SJCRH30 (cell line): ENCODE data around the gene KLHL26. TPM values are rescaled to one million over a fixed set of nuclear protein-coding genes. Genes with fewer than 3 reads are reported as not detected.

Experiments
- DNase-seq, 2 experiments: peaks; one replicate each; pipeline ENCODE4 v3.0.0-alpha.2; 2015 to 2020
- H3K27ac ChIP-seq: fragments of 250-450 bp; sonication (Bioruptor Pico); 2 replicates; pipeline ENCODE4 v1.5.1; 2020; ENCODE audit warnings: mild to moderate bottlenecking, moderate library complexity
- H3K27me3 ChIP-seq: fragments of 250-450 bp; sonication (Bioruptor Pico); 2 replicates; pipeline ENCODE4 v1.5.1; 2020; ENCODE audit warnings: mild to moderate bottlenecking, moderate library complexity
- H3K36me3 ChIP-seq: fragments of 250-450 bp; sonication (Bioruptor Pico); 2 replicates; pipeline ENCODE4 v1.5.1; 2020; ENCODE audit warnings: mild to moderate bottlenecking, moderate library complexity
- H3K4me1 ChIP-seq: fragments of 250-450 bp; sonication (Bioruptor Pico); 2 replicates; pipeline ENCODE4 v1.5.1; 2020; ENCODE audit warnings: mild to moderate bottlenecking, moderate library complexity
- H3K4me3 ChIP-seq: fragments of 250-450 bp; sonication (Bioruptor Pico); 2 replicates; pipeline ENCODE4 v1.5.1; 2020; ENCODE audit warnings: mild to moderate bottlenecking, moderate library complexity
- H3K9me3 ChIP-seq: fragments of 250-450 bp; sonication (Bioruptor Pico); replicated peaks from 2 replicates; pipeline ENCODE4 v1.5.1; 2020; ENCODE audit warnings: mild to moderate bottlenecking, moderate library complexity
- total RNA-seq: library from RNA; depleted of rRNA; stranded (reverse); fragments of >200 nt; shearing (Covaris generic); gene quantifications from 2 replicates; pipeline ENCODE4 v1.2.3, GENCODE V29; 2014

The KLHL26 gene
- total RNA-seq, 1 experiment from 2014 or later, result 0.87 TPM

DNA sequence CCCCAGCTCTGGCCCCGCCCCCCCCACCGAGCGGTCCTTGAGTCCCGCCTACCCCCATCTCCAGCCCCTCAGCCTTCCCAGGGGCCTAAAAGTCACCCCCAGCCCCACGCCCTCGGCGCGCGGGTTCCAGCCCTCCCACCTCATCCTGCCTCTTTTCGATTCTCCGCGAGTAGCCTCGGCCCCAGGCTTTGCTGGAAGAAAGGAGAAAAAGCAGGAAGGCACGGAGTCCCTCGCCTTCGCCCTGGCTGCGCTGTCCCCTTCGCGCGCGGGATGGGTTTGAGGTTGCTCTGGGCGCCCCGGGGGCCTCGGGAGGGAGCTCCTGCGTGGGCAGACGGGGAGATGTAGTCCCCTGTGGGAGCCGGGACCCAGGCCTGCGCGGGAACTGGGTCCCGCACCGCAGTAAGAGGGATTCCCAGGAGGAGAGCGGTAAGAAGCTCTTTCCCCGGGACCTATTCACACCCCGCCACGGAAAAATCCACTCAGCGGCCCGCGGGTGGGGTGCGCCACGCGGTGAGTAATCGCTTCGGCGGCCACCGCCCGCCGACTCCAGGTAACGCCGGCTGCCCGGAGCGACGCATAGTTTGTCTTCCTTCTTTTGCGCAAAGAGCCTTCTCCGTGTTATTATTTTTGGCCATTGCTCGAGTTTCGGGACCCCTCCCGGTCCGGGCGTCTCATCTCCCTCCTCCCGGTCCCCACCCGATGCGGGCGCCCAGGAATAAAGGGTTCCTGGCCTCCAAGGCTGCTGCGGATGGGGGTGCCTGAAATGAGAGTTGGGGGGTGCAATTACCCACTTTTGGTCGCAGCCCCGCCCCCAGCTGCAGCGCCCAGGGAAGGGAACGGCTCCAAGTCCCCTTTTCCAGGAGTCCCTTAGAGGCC, 29.4 kb upstream of the KLHL26 start:
- Histone ChIP-seq H3K4me3 (no peak overlapping the region), H3K36me3 (no peaks in the 10 kb centered on the region), H3K27ac (no peak overlapping the region), H3K9me3 (no peaks in the 10 kb centered on the region), H3K4me1 (peaks cover 30% of the 10 kb centered on the region), H3K27me3 (peaks cover 62% of the 10 kb centered on the region)
- no peak for DNase-seq

DNA sequence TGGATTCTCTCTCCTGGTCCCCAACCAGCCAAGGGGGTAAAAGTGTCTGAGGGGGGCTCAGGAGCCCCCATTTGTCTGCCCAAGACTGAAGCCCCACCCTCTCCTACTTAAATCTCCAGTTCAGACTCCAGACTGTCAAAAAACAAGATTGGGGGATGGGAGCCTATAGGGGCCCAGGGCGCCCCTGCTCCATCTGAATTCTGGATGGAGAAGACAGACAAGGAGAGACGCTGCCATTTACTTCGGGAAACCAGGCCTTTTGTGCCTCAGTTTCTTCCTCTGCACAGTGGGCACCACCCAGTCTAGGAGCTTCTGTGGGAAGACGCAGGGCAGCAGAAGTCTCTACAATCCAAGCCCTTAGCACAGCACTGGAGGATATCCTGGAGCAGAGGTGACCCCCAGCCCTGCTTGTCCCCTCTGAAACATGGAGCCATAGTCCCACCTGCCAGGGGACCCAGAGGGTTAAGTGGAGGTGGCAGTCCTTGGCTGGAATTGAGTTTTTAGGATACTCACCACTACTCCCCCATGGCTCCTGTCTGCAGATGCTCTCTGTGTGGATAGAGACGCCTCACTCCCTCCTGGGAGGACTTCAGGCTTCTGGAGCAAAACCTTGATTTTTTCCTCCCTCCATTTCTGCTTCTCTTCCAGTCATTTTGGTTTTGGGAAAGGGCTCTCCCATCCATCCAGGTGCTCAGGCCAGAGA, 28.6 kb upstream of the KLHL26 start:
- no peak for DNase-seq
- no peak overlapping the region for H3K4me3 ChIP-seq
- H3K36me3 ChIP-seq, result no peaks in the 10 kb centered on the region
- H3K27ac ChIP-seq, result no peak overlapping the region
- H3K4me1 ChIP-seq, result peaks cover 28% of the 10 kb centered on the region
- peaks cover 65% of the 10 kb centered on the region for H3K27me3 ChIP-seq
- no peaks in the 10 kb centered on the region for H3K9me3 ChIP-seq

DNA sequence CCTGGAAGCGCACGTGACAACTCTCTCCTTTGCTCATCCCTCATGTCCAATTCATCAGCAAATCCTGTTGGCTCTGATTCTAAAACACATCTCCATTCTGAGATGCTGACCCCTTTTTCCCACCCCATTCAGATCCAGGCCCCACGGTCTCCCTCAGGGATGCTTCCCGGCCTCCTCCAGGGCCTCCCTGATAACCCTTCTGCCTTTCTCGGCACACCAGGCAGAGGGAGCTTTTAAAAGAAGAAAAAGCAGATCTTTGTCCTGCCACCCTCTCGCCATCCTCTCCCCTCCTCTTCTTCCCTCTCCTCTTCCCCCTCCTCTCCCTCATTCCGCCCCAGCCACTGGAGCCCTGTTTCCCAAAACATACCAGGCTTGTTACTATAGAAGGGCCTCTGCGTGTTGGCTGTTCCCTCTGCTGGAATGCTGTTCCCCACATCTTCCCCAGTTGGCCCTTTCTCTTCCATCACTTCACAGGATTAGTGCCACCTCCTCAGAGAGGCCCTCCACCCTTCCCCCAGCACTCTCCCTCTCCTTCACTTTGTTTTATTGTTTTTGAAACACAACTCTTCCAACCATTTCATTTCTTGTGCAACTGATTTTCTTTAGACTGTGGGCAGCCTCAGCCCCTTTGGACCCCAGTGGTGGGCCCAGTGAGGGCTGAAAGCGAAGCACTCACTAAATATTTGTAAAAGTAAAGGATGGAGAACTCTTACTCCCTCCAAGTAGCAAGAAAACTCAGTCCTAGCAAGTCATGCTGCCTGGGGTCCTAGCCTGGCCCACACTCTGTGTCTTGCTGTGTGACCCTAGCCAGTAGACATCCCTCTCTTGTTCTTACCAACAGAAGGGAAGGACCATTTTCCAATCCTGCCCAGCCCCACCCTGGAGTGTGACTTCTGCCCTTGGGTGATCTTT, 27.8 kb upstream of the KLHL26 start:
- no peaks in the 10 kb centered on the region for H3K36me3 ChIP-seq
- peaks cover 27% of the 10 kb centered on the region for H3K4me1 ChIP-seq
- H3K27me3 ChIP-seq, result peaks cover 72% of the 10 kb centered on the region
- no peak for DNase-seq
- H3K9me3 ChIP-seq, result no peaks in the 10 kb centered on the region
- no peak overlapping the region for H3K27ac ChIP-seq
- H3K4me3 ChIP-seq, result no peak overlapping the region

DNA sequence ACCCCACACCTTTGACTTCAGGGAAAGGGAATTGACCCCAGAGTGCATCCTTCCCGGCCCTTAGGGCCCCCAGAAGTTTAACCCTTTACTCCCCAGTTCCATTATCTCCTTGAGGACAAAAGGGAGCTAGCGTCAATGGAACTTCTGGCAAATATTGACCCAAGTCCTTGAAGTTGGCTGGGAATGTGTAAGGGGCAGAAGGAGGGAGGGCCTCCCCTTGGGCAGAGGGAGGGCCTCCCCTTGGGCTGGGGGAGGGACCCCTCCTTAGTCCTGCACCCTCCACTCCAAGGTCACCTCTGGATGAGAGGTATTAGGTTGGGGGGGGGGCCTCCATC, 27.1 kb upstream of the KLHL26 start:
- no peak for DNase-seq
- Histone ChIP-seq H3K27ac (no peak overlapping the region), H3K36me3 (no peaks in the 10 kb centered on the region), H3K4me1 (peaks cover 22% of the 10 kb centered on the region), H3K27me3 (peaks cover 78% of the 10 kb centered on the region), H3K9me3 (no peaks in the 10 kb centered on the region), H3K4me3 (no peak overlapping the region)

DNA sequence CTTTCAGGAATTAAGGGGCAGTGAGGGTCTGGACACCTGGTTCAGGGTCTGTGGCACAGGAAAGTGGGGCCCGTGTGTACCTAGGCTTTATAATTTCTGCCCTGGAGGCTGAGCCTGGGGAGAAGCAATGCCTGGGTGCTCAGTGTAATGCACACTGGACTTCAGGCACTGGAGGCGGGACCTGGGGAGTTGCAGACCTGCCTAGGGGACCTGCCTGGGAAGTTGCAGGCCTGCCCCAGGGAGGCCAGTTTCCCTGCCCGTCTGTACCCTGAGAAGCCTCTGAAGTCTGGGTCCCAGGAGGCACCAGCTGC, 26.6 kb upstream of the KLHL26 start:
- DNase-seq, result peak; percentile 33 to 47
- H3K27ac ChIP-seq, result no peak overlapping the region
- H3K4me1 ChIP-seq, result peaks cover 17% of the 10 kb centered on the region
- no peaks in the 10 kb centered on the region for H3K36me3 ChIP-seq
- H3K4me3 ChIP-seq, result no peak overlapping the region
- H3K27me3 ChIP-seq, result peaks cover 80% of the 10 kb centered on the region
- no peaks in the 10 kb centered on the region for H3K9me3 ChIP-seq

DNA sequence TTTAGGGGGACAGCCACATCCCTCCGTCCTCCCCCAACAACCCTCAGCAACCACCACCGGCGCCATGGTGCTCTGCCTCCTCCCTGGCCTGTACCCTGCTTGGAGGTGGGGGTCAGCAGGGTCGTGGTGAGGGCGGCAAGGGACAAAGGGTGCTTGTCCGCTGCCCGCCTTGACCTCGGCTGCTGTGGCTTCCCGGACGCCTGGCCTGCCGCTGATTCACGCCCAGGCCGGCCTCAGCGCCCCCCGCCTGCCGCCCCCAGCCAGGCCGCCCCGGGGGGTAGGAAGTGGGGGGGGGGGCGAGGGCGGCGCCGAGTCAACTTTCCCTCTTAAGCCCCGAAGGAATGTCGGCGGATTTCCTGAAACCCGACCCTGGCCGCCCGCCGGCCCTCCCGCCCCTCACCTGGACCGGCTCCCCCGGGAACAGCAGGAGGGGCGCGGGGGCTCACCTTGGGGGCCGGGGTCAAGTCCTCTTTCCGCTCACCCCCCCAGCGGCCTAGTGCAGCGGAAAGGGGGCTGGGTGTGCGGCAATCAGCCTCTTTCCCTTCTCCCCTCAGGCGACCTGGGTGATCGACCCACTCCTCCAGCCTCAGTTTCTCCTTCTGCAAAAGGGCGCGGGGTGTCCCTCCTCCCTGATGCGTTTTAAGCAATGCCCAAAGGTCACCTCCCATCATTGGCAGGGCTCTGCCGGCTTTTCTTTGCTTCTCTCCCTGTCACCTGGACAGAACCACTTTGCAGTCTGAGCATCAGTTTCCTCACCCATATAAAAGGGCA, 26.1 kb upstream of the KLHL26 start:
- no peak for DNase-seq
- Histone ChIP-seq H3K4me1 (peaks cover 17% of the 10 kb centered on the region), H3K36me3 (no peaks in the 10 kb centered on the region), H3K4me3 (no peak overlapping the region), H3K9me3 (no peaks in the 10 kb centered on the region), H3K27ac (no peak overlapping the region), H3K27me3 (peaks cover 78% of the 10 kb centered on the region)

DNA sequence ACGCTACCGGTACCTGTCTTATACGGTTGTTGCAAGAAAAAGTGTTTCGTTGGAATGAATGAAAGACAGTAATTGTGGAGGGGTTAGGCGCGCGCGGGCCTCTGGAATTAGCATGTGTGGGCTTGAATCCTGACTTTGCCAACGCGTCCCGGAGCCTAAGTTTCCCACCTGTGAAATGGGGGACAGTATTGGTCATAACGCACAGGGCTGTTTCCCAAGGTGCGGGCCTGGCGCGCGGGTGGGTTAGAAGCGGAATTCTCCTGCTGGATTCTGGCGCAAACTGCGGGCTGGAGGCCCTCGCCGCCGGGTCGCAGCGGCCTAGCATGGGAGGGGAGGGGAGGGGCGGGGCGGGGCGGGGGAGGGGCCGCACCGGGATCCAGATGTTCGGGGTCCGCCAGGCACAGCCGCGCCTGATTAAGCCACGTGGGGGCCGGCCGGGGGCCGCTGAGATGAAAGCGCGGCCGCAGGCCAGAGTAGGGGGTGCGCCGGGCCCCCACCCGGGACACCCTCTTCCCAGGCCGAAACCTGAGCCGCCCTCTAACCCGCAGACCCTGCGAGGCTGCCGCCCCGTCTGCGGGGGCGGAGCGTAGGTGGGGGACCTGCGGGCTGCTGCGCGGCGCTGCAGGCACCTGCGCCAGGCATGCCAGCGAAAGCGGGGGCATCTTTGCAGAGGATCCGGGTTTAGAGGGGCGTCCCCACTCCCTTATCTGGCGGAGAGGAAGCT, 25.3 kb upstream of the KLHL26 start:
- H3K27ac ChIP-seq, result no peak overlapping the region
- peaks cover 17% of the 10 kb centered on the region for H3K4me1 ChIP-seq
- H3K9me3 ChIP-seq, result no peaks in the 10 kb centered on the region
- H3K36me3 ChIP-seq, result no peaks in the 10 kb centered on the region
- peaks cover 78% of the 10 kb centered on the region for H3K27me3 ChIP-seq
- no peak for DNase-seq
- no peak overlapping the region for H3K4me3 ChIP-seq

DNA sequence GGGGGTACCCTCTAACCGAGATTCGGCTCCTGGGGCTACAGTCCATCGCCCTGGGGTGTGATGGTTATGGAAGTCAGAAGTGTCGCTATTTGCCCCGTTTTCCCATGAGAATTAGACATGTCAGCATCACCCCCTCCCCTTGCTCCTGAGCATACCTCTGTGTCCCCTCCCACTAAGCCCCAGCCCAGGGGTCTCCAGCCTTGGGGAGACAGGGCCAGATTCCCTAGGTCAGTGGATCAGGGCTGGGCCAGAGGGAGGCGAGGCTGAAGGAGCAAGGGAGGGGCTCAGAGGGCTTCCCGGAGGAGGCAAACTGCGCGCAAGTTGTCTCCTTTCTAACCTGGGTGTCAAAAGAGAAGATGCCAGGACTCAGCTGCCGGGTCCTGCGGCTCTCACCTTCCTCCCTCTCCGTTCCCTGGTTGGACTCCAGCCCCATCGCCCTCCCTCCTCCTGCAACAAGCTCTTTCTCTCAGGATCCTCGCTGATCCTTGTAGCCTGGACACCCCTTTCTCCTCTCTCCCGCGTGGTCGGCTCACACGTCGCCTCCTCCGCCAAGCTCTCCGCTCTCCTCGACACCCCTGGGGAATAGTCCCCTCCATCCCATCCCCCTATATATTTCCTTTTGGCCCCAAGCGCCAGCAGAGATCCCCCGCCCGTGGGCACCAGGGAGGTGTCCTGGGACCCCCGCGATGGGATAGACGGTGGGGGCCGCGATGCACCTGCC, 24.6 kb upstream of the KLHL26 start:
- H3K4me3 ChIP-seq, result peak overlapping the region; percentile 34
- peaks cover 77% of the 10 kb centered on the region for H3K27me3 ChIP-seq
- no peaks in the 10 kb centered on the region for H3K36me3 ChIP-seq
- DNase-seq, result no peak
- no peak overlapping the region for H3K27ac ChIP-seq
- H3K4me1 ChIP-seq, result peaks cover 17% of the 10 kb centered on the region
- no peaks in the 10 kb centered on the region for H3K9me3 ChIP-seq

DNA sequence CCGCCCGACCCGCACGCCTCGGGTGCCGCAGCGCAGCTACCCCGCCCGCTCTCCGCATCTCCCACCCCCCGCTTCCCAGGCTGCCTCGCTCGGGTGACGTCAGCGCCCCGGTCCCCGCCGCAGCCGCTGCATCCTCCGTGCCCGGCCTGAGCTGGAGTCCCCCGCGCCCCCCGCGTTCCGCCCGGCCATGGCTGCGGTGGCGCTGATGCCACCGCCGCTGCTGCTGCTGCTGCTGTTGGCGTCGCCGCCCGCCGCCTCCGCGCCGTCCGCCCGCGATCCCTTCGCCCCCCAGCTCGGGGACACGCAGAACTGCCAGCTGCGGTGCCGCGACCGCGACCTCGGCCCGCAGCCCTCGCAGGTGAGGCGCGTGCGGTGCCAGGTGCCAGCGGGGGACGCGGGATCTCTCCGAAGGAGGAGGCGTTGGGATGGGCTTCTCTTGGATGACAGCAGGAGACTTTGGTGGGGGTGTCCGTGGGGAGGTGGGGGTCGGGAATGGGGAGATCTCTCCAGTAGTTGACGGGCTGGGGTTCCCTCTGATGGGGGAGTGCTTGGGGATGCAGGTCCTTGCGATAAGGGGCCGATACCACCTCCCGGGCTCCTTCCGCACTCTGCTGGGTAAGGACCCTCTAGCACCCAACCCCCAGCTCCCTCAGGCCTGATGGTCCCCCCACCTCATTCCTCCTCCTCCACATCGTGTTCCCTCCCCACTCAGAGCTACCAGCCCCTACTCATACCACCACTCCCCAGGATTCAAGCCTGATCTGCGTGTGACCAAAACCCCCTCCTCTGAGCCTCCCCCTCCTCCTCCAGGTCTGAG, 23.8 kb upstream of the KLHL26 start, which contains the start of gene TMEM59L:
Gene TMEM59L (plus strand): TSS at position 99 of the 817 bp plus-strand sequence. CDS start 89 bp downstream, at position 188.
- DNase-seq, result no peak
- Histone ChIP-seq H3K36me3 (no peaks in the 10 kb centered on the region), H3K27me3 (peaks cover 69% of the 10 kb centered on the region), H3K4me1 (peaks cover 17% of the 10 kb centered on the region), H3K9me3 (no peaks in the 10 kb centered on the region), H3K4me3 (peak within 1 kb of the TSS; percentile 34), H3K27ac (no peak within 1 kb of the TSS)

DNA sequence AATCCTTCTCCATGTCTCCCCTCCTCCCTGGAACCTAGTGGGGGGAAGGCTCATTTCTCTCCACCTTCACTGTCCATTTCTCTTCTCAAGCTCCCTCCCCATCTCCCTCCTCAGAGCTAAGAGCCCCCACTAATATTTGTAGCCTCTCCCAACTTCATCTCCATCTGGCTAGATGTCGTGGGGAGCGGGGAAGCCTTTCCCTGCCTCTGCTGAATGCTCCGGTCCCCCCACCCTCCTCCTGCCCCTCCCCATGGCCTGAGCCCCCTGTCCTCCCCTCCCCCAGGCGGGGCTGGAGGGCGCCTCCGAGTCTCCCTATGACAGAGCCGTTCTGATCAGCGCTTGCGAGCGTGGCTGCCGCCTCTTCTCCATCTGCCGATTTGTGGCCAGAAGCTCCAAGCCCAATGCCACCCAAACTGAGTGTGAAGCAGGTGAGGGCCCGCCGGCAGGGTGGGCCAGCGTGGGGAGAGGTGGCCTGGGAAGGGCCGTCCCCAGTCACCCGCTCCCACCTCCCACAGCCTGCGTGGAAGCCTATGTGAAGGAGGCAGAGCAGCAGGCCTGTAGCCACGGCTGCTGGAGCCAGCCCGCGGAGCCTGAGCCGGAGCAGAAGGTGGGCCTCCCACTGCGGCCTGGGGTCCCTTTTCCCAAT, 23.1 kb upstream of the KLHL26 start:
- peaks cover 17% of the 10 kb centered on the region for H3K4me1 ChIP-seq
- no peaks in the 10 kb centered on the region for H3K9me3 ChIP-seq
- H3K27me3 ChIP-seq, result peaks cover 62% of the 10 kb centered on the region
- no peak overlapping the region for H3K27ac ChIP-seq
- H3K36me3 ChIP-seq, result no peaks in the 10 kb centered on the region
- H3K4me3 ChIP-seq, result no peak overlapping the region
- DNase-seq, result no peak

DNA sequence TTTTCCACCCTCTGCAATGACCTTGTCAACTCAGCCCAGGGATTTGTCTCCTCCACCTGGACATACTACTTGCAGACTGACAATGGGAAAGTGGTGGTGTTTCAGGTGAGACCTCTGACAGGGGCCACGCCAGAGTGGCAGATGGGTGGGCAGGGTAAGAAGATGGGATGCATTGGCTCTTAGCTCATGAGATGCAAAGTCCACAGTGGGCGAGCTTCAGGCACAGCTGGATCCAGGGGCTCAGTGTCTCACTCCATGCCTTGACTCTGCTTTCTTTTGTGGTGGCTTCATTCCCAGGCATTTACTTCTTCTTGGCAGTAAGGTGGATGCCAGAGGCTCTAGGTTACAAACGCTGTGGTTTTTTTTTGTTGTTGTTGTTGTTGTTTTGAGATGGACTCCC, 20.8 kb upstream of the KLHL26 start:
- H3K9me3 ChIP-seq, result no peaks in the 10 kb centered on the region
- H3K36me3 ChIP-seq, result no peaks in the 10 kb centered on the region
- H3K27me3 ChIP-seq, result peaks cover 39% of the 10 kb centered on the region
- peaks cover 6% of the 10 kb centered on the region for H3K4me1 ChIP-seq
- H3K4me3 ChIP-seq, result no peak overlapping the region
- no peak for DNase-seq
- H3K27ac ChIP-seq, result no peak overlapping the region

DNA sequence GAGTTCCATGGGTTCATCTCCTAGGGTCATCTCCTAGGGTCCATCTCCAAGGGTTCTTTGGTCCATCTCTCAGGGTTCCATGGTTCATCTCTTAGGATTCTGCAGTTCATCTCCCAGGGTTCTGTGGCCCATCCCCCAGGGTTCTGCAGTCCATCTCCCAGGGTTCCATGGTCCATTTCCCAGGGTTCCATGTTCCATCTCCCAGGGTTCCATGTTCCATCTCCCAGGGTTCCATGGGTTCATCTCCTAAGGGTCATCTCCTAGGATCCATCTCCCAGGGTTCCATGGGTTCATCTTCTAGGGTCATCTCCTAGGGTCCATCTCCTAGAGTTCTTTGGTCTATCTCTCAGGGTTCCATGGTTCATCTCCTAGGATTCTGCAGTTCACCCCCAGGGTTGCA, 19.3 kb upstream of the KLHL26 start:
- Histone ChIP-seq H3K36me3 (no peaks in the 10 kb centered on the region), H3K27me3 (peaks cover 26% of the 10 kb centered on the region), H3K4me3 (no peak overlapping the region), H3K27ac (no peak overlapping the region), H3K9me3 (no peaks in the 10 kb centered on the region), H3K4me1 (peaks cover under 1% of the 10 kb centered on the region; the same call in 1 of the 2 replicates)
- DNase-seq, result no peak
